Fibroblast of skin of left quadriceps (primary cell): ENCODE measurements around the gene RPS5.
"Not testable (repeated sequence)": the region's sequence is repeated elsewhere in the genome, so short reads cannot be mapped to it uniquely, and the experiment has no call there.

Source experiments
- DNase-seq, 2 experiments: peaks; one replicate each; pipeline ENCODE4 v3.0.0-alpha.2; 2013; ENCODE audit warnings: low read depth in 2 of 2

The RPS5 gene

GRCh38 chr19:58356766-58357480, 30.1 kb upstream of the RPS5 start:
- DNase-seq = no peak

GRCh38 chr19:58357481-58358145, 29.5 kb upstream of the RPS5 start:
- no peak for DNase-seq

GRCh38 chr19:58361900-58362271, 25.2 kb upstream of the RPS5 start:
- no peak for DNase-seq

GRCh38 chr19:58362272-58362994, 24.6 kb upstream of the RPS5 start, which contains the start of gene ZNF497:
ZNF497 (minus strand) TSS chr19:58362751; CDS start chr19:58357635, 5,116 bp downstream.
- peak; percentile 88 to 89 for DNase-seq

GRCh38 chr19:58364146-58364545, 22.9 kb upstream of the RPS5 start:
- no peak for DNase-seq

DNA sequence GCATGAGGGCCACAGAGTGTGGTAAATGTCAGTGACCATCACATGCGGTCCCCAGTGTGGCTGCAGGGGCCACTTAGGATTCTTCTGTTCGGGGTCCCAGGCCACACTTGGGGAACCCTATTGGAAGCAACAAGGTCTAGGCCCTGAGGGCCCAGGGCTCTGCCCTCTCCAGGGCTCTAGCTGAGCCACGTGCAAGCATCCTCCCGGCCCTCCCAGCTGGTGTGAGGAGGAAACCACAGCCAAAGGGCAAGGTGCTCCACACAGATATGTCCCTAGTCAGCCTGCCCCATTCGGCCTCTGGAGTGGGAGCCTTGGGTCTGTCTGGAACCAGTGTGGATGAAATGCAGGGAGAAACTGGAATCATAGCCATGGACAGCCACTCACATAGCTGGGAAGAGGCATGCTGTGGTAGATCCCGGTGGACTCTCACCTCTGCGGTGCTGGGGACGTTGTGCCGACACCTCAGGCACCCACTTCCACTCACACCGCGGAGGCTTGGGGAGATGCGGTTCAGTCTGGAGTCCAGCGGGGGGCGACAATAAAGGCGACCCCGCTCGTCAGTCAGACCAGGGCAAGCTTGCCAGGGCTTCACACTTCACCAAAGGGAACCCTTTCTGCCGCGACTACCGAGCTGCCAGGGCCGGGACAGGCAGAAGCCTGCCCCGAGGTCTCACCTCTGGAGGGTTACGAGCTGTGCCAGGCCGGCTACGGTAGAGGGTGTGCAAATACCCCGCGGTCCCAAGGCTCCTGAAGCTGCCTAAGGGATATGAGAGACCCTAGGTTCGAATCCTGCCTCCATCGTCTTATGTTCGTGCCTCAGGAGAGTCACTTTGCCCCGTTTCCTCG, 20.3 kb upstream of the RPS5 start:
- DNase-seq = no peak

GRCh38 chr19:58367698-58368454, 19.2 kb upstream of the RPS5 start:
- DNase-seq = no peak

GRCh38 chr19:58368561-58369360, 18.3 kb upstream of the RPS5 start:
- no peak for DNase-seq

- no peak for DNase-seq
Measured at GRCh38 chr19:58372311-58373133, 14.5 kb upstream of the RPS5 start.

- no peak for DNase-seq
Measured at GRCh38 chr19:58374200-58374599, 12.9 kb upstream of the RPS5 start.

DNA sequence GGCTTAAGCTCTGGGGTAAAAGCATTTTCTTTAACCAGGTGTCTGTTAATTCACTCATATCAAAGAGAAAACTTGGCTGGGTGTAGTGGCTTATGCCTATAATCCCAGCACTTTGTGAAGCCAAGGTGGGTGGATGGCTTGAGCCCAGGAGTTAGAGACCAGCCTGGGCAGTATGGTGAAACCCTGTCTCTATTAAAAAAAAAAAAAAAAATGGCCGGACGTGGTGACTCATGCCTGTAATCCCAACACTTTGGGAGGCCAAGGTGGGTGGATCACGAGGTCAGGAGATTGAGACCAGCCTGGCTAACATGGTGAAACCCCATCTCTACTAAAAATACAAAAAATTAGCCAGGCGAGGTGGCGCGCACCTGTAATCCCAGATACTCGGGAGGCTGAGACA, 10.3 kb upstream of the RPS5 start:
- not testable (repeated sequence) for DNase-seq

DNA sequence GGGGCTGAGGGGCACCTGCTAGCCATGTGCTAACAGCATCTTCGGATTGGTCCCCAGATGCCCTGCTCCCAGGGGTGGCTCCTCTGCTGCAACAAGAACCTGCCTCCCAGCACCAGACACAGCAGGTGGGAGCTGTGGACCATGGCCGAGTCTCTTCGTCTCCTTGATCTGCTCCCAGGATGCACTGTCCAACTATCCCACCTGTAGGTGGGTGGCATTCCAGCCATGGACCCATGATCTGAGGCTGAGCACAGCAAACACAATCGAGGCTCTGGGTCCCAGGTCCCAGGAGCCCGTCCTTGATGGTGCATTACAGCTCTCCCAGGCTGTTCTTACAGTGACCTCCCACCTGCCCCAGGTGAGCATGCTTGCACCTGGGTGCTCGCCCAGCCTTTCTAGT, 7.8 kb upstream of the RPS5 start:
- no peak for DNase-seq

GRCh38 chr19:58380037-58380661, 6.9 kb upstream of the RPS5 start:
- no peak for DNase-seq

- DNase-seq = peak; percentile 100
Measured at GRCh38 chr19:58380662-58381459, 6.2 kb upstream of the RPS5 start, which contains the start of gene ZNF837. ZNF837 (minus strand) TSS chr19:58381030; CDS start chr19:58369332, 11,698 bp downstream.

DNA sequence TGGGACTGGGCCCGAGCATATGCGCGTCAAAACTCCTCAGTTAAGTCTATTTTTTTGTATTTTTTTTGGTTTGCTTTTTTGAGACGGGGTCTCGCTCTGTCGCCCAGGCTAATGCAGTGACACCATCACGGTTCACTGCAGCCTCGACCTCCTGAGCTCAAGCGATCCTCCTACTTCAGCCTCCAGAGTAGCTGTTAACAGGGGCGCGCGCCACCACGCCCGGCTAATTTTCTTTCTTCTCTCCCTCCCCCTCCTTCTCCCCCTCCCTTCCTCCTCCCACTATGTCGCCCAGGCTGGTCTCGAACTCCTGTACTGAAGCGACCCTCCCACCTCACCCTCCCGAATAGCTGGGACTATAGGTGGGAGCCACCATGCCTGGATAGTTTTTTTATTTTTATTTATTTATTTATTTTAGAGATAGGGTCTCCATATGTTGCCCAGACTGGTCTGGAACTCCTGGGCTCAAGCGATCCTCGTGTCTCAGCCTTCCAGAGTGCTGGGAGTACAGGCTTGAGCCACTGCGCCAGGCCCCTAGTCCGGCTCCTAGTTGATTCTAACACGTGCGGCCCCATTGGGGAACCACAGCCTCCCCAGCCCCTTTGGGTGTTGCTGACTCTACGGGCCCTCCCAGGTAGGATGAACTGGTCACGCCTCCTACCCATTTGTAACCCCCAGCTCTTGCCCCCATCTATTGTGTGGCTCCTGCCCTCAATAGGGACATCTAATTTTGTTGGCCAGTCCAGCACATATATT, 5.4 kb upstream of the RPS5 start:
- no peak for DNase-seq

DNA sequence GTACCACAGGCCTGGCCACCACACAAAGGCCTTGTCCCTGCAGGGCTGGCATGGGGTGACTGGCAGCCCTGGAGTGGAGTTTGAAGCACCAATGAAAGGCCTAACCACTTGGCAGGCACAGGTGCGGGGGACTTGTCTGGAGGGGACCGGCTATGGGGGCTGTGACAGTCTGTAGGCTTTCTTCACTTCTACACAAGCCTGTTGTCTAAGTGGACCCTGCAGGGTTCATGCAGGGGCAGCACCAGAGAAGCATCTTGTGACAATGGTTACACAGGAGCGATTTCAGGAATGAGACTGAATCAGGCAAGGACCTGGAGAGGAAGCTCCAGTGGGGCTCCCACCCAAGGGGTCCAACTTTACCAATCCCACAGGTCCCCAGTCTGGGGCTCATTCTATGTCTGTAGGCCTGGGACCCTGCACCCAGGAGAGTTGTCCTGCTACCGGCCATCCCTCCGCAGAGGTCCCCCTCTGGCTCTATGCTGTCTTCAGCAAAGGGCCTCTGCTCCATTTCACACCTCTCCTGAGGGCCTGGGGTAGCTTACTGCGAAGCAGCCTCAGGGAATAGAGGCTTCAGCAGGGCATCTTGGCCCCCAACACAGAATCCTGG, 4.0 kb upstream of the RPS5 start:
- DNase-seq = no peak
